Epidermal melanocyte (primary cell): ENCODE measurements around the gene TBX21.

Experiments used
- DNase-seq: peaks from one replicate; pipeline ENCODE4 v3.0.0; 2011; ENCODE audit warnings: low spot score; ENCODE audit not compliant: insufficient read length

The TBX21 gene

GRCh38 chr17:47712330-47713023 is 20.6 kb upstream of the TBX21 start:
- DNase-seq = no peak

DNA sequence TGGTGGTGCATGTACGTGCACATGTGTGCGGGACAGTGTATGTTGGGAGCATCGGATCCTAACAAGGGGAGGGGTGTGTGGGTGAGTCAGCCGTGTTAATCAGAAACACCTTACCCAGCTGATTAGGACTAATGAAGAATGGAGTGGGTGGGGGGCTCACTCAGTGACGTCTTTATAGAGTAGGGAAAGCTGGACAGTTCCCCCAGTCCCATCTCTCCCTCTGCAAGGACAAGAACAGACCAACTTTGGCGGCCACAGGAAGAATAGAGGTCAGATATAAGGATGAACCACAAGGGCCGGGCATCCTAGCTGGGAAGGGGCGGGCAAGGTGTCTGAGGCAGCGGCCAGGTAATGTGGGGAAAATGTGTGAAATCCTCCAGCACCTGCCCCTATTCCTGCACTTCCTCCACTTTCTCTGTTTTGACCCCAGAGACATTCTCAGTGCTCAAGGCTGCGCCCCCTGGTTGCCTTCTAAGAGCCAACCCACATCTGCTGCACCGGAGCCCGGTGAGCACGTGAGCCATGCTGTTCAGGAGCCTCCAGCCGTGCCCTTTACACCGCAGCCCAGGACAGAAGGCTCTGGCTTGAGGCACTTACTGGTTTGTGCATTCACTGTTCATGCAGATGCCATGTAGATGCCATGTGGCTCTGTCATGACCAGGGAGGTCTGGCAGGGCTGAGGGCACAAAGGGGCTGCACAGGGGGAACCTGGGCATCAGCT is 18.9 kb upstream of the TBX21 start:
- no peak for DNase-seq

DNA sequence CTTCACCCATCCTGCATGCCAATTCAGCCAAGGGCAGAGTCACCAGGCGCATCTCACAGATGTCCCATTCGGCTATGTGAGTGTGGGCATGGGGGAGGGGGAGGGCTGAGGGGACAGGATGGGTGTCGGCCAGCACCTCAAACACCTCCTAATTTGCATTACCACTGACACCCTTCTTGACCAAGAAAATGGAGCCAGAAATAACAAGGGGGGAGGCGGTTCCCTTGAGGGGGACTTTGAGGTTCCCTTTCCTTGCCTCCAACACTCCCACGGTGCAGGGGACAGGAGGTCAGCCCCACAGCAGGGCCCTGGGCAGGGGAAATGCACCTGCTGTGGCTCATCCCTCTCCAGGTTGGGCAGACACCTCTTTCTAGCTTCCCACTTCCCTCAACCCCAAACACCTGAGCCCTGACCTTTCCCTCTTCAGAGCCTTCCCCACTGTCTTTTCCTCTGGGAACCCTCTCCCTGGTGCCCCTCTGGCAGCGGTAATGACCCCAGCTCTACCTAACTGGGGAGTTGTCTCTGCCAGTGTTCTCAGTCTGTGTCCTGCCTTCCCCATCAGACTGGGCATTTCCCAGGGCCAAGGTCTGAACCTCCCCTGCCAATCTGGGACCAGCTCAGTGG is 18.2 kb upstream of the TBX21 start:
- no peak for DNase-seq

DNA sequence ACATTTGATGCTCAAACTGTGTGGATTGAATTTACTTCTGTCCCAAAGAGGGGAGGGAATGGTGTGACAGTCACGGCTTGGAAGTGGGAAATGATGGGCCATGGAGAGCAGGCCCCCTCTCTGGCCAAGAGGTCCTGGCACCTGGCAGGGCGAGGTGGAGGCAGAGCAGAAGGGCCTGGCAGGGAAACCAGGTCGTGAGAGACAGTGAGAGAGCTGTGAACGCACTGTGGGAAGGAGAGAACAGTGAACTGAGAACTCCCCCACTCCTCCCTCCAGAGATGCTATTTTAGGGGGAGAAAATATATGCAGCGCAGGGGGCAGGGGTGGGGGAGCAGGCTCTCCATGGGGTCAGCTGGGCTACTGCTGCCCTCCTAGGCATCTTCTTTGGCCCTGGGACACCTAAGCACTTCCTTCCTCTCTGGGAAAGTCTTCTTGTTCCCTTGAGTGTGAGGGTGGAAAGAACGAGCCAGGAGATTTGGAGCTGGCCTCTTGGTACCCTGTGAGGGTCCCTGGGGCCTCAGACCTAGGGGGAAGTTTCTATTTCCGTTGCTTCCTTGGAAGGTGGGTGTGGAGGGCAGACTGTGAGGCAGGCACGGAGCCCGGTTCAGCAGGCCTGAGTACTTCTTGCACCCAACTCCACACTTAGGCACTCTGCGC is 17.2 kb upstream of the TBX21 start:
- DNase-seq = no peak

GRCh38 chr17:47716375-47716774 is 16.7 kb upstream of the TBX21 start:
- no peak for DNase-seq

GRCh38 chr17:47717261-47717697 is 15.8 kb upstream of the TBX21 start:
- no peak for DNase-seq

- no peak for DNase-seq
Measured at GRCh38 chr17:47717979-47718621, 14.9 kb upstream of the TBX21 start.

- no peak for DNase-seq
Measured at GRCh38 chr17:47718634-47719405, 14.2 kb upstream of the TBX21 start.

DNA sequence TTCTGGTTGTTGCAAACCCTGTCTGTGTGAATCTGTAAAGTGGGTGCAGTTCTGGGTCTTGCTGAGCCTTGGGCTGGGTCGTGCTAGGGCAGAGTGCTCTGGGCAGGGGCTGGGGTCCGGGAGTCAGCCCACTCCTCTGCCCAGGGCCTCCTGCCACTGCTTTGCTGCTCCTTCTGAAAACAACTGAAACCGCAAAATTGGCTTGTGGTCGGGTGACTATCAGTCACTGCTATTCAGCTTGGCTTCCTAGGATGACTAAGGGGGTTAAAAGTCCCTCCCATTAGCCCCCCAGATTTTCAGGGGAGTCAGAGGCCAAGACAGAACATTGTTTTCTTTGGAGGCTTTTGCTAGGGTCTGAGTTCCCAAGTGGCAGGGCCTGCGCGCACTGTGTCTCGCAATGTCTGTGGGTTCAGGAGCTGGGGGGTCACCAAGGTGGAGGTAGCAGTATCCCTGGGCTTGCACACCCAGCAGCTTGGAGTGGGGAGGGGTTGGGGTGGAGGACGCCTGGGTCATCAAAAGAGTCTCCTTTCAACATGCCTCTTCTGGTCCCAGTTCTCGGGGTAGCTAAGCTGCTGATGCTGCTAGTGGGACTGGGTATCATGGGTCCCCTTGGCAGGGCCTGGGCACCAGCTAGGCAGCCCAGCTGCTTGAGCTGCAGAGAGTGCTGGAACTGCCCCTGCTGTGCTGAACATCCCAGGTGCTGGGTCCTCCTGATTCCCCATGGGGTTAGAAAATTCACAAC is 13.5 kb upstream of the TBX21 start:
- DNase-seq = no peak

- DNase-seq = no peak
Measured at GRCh38 chr17:47720196-47720595, 12.8 kb upstream of the TBX21 start.

DNA sequence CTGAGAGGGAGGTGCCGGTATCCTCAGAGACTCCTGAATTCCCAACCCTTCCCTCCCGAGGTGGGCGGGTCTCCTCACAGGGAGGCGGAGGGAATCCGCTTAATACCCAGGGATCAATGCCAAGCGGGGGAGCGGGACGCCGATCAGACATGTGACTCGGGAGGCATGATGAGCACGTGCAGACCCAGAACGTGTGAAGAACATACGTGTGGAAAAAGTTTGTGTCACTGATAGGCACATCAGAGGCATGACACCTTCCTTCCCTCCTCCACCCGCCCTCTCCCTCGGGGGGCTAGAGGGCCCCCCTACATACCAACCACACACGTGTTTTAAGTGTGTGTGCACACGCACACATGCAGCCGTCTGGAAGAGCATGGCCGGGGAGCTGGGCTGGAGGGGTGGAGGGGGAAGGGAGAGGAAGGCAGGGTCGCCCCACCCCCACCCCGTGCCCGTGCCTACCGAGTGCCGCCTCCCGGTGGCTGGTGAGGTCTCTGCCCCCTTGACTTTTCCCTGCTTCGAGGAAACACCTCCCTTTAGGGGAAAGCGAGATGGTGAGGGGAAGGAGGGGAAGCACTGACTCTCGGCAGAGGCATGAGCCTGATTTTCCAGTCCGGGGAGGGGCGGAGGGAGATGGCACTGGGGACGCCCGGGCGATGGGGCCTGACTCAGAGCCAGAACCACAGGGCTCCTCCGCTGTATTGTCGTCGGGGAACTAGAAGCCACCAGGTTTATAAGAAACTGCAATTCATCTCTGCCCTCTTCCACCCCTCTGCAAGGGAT is 12.1 kb upstream of the TBX21 start:
- no peak for DNase-seq

DNA sequence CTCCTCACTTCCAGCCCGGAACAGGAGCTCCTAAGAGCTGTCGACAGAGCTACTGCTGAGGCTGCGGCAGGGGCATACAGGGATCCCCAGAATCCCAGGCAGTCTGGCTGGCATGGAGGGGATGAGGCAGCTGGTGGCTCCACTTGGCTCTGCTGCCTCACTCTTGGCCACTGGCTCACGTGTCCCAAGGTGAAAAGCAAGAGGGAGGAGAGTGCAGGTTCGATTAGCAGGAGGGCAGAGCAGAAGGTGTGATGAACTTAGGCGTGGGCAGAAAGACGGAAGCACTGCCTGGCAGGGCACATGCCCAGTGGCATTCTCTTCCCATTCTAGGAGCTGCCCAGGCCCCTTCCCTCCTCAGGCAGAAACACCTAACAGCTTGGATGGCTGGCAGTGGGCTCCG is 11.3 kb upstream of the TBX21 start:
- DNase-seq = no peak

DNA sequence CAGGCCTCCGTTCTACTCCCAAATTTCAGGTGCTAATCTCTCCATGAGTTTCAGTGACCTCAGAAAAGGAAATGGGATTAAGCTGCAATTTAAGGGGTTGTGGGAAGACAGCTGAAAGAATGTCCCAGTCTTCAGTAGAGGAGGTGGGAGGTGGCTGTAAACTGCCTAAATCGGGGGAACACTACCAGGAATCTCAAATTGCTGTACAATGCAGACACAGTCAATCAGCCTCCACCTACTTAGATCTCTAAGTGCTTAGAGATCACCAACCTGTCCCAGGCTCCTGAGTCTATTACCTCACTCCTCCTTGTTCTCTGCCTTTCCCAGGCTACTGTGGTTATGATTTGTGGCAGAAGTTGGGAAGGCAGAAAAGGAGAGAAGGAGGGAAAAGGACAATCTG is 8.3 kb upstream of the TBX21 start:
- no peak for DNase-seq

- no peak for DNase-seq
Measured at GRCh38 chr17:47725446-47726111, 7.5 kb upstream of the TBX21 start.

GRCh38 chr17:47726796-47727703 is 6.0 kb upstream of the TBX21 start:
- no peak for DNase-seq

DNA sequence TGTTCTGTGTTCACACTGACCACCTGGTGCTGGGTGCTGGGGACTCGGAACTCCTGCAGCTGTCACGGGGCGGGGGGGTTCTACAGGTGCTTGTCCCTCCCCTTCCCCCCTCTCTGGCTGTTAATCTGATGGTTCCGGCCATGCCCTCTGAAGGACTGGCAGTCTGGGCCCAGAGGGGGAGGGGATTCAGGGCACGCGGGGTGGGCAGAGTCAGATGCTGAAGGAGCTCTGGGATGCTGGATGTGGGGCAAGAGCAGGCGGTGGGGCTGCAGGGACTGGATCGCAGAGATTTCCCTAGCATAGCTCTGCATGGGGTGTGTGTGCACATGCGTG is 5.4 kb upstream of the TBX21 start:
- DNase-seq = no peak

DNA sequence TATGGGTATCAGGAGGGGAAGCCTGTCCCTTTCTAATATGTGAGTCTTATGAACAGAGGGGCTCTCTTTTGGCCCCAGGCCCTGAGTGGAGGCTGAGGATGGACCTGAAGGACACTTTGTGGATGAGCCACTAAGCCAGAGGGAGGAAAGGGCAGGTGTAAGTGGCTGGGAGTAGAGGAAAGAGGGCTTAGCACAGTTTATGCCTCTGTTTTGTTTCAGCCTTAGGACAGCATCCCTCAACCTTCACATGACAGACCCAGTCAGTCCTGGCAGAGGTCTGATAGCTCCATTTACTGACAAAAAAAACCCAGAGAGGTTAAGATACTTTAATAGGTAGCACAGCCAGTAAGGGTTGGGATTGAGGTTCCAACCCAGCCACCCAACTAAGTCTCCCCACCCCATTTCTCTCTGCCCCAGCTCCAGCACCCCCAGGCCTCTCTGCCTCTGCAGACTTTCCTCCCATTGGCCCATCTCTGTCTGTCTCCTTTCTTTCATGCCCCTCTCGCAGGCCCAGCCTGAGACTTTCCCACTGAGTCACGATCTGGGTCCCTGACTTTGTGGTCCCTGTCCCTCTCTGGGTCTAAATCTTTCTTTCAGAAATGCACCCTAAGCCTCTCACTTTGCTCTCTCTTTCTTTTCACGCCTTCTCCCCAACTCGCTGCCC is 4.7 kb upstream of the TBX21 start:
- DNase-seq = no peak
